Right cardiac atrium (tissue), 5 donors: ENCODE results near the gene CCDC85A. TPM values are rescaled to one million over a fixed set of nuclear protein-coding genes. Genes with fewer than 3 reads are reported as not detected.
A peak's percentile ranks its signal among the peaks of the same experiment; 100 is the strongest.

Experiments used
- ATAC-seq, 2 donors: fragments of 200-7000 bp; cut with Tn5 transposase; one replicate each; pipeline versions ENCODE4 v1.8.0 to v1.9.1; 2020; ENCODE audit warnings: moderate library complexity in 2 of 2, mild to moderate bottlenecking in 1 of 2
- DNase-seq, 3 donors: peaks; one replicate each; pipeline ENCODE4 v3.0.0-alpha.2; 2020
- H3K27ac ChIP-seq: one replicate; pipeline ENCODE4 v1.5.1; 2013; ENCODE audit warnings: mild to moderate bottlenecking, low read length, control low read depth, moderate library complexity
- H3K27me3 ChIP-seq: one replicate; pipeline ENCODE4 v1.6.1; 2013; ENCODE audit not compliant: control insufficient read depth, insufficient read depth
- H3K4me1 ChIP-seq: one replicate; pipeline ENCODE4 v1.6.1; 2013; ENCODE audit warnings: low read length; ENCODE audit not compliant: control insufficient read depth, insufficient read depth
- H3K4me3 ChIP-seq: one replicate; pipeline ENCODE4 v1.5.1; 2013; ENCODE audit warnings: low read length, control low read depth
- H3K9me3 ChIP-seq: one replicate; pipeline ENCODE4 v1.6.1; 2013; ENCODE audit warnings: low read length; ENCODE audit not compliant: control insufficient read depth
- WGBS: extraction: QIAGEN DNeasy Blood & Tissue Kit; methylation state at CpG from one replicate; pipeline ENCODE4 v1.1.7; 2013; 5-methylcytosine and 5-hydroxymethylcytosine counted together
- intact Hi-C, 4 donors: fragments of 100-400 bp; cut with DNase I; formaldehyde crosslinking; loops; one replicate each; pipeline versions ENCODE4 v1.11.0 to v1.14.0; 2022 to 2023
- polyA plus RNA-seq: library from polyadenylated mRNA; stranded (reverse); fragments of 200-250 nt; gene quantifications from one replicate; pipeline ENCODE4 v1.2.3, GENCODE V29; 2013
- total RNA-seq, 4 donors: library from RNA; stranded (reverse); fragmentation: NEBNext Ultra II Directional; extraction: Animal tissue kit (Norgen Biotek cat#: 25700); gene quantifications; one replicate each; pipeline ENCODE4 v1.2.1, GENCODE V29; 2021
- donor health status: healthy with polysubstance abuse.
- donor health status: DM: no; HTN: yes; CAD: no.
- donor health status: DM: no; HTN: no; CAD: no.
- donor health status: DM: no; HTN: yes; CAD: no; lungs with severe emphysema.
- donor health status: DM: yes; HTN: yes; CAD: no.

CCDC85A gene
- total and polyA plus RNA-seq, 5 donors, result 1.1 to 3.4 (median 1.9) TPM

DNA sequence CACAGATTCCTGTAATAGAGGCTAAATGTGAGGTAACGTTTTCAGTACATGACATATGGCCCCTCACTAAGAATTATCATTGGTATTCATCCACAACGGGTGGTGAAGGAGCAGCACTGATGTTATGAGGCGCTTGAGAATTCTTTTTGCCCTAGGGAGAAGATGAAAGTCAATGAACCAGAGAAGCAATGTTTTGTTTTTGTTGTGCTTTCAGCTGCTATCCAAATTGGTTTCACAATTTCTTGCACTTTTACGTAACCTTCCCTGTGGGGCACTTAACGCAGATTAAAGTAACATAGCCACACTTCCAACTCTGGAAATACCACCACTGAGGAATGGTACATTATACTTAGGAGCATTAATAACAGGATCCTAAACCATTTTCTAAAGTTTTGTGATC, 13.3 kb upstream of the CCDC85A start:
- no peaks in the 10 kb centered on the region for H3K9me3 ChIP-seq
- 62% methylated on average over 5 of the region's 5 CpGs for WGBS
- intact Hi-C loops, result no loop called here
- no peak for DNase-seq
- H3K4me1 ChIP-seq, result peaks cover 2% of the 10 kb centered on the region
- H3K27ac ChIP-seq, result no peak overlapping the region
- no peak overlapping the region for H3K4me3 ChIP-seq
- H3K27me3 ChIP-seq, result no peaks in the 10 kb centered on the region
- peak in 1 of 2 donors; percentile 56 for ATAC-seq

- DNase-seq, result no peak
- H3K9me3 ChIP-seq, result no peaks in the 10 kb centered on the region
- ATAC-seq, result no peak
- no peaks in the 10 kb centered on the region for H3K27me3 ChIP-seq
- no peak overlapping the region for H3K4me3 ChIP-seq
- no peak overlapping the region for H3K27ac ChIP-seq
- 43% methylated on average over 2 of the region's 2 CpGs for WGBS
- H3K4me1 ChIP-seq, result peaks cover 2% of the 10 kb centered on the region
- intact Hi-C loops, result no loop called here
Observed at GRCh38 chr2:56170988-56171387, 12.8 kb upstream of the CCDC85A start.

DNA sequence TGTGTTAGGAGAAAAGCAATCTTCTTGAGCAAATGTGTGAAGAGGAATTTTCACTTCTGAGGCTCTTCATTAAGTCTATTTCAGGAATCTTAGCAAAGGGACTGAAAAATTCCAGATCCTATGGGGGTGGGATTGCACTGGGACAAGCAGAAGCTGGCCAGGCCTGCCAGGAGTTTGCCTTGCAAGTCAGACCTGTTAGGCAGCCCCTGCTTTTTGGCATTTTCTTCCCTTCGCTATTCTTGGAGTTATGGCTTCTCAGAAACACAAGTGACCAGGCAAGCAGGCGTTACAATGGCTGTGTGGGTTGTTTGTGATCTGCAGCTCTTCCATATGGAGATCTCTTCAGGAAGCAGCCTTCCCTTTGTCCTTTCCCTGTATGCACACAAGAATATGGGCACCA, 8.0 kb upstream of the CCDC85A start:
- ATAC-seq (no peak), DNase-seq (no peak)
- intact Hi-C loops, result no loop called here
- WGBS, result 78% methylated on average over 2 of the region's 2 CpGs
- no peaks in the 10 kb centered on the region for H3K9me3 ChIP-seq
- H3K27ac ChIP-seq, result no peak overlapping the region
- H3K4me3 ChIP-seq, result no peak overlapping the region
- no peaks in the 10 kb centered on the region for H3K4me1 ChIP-seq
- H3K27me3 ChIP-seq, result no peaks in the 10 kb centered on the region

- intact Hi-C loops, result no loop called here
- Histone ChIP-seq H3K27me3 (no peaks in the 10 kb centered on the region), H3K4me1 (no peaks in the 10 kb centered on the region), H3K9me3 (no peaks in the 10 kb centered on the region), H3K27ac (no peak overlapping the region), H3K4me3 (no peak overlapping the region)
- WGBS, result 60% methylated on average over 4 of the region's 4 CpGs
- DNase-seq, result no peak
- ATAC-seq, result no peak
Observed at GRCh38 chr2:56177420-56178220, 6.2 kb upstream of the CCDC85A start.

DNA sequence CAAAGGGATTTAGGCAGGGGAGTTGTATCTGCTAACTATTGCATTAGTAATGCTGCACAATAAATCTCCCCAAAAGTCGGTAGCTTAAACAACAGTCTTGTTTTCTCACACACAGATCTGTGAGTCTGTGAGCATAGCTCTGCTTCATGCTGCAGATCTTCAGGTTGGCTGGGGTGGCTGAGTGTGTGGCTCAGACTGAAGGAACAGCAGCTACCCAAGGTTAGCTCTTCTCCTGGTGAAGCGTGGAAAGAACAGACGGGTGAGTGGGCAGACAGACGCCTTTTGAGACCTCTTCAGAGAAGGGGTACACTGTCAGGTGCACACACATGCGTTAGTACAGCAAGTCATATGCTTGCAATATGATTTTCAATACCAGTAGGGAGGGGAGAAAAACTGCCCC, 3.9 kb upstream of the CCDC85A start:
- Histone ChIP-seq H3K4me1 (no peaks in the 10 kb centered on the region), H3K27me3 (no peaks in the 10 kb centered on the region), H3K9me3 (no peaks in the 10 kb centered on the region), H3K4me3 (no peak overlapping the region), H3K27ac (no peak overlapping the region)
- no peak for DNase-seq
- intact Hi-C loops, result loop anchor here (5.0 to 10.0 kb wide), 4 partner anchors 567 to 1317 kb away; no protein-coding TSS in a partner anchor
- 81% methylated on average over 5 of the region's 5 CpGs for WGBS
- no peak for ATAC-seq

GRCh38 chr2:56182420-56182819, 1.4 kb upstream of the CCDC85A start:
- H3K27ac ChIP-seq, result no peak overlapping the region
- H3K4me3 ChIP-seq, result no peak overlapping the region
- ATAC-seq, result no peak
- intact Hi-C loops, result loop anchor here (5.0 to 10.0 kb wide), 4 partner anchors 565 to 1315 kb away; no protein-coding TSS in a partner anchor
- H3K9me3 ChIP-seq, result no peaks in the 10 kb centered on the region
- DNase-seq, result no peak
- no peaks in the 10 kb centered on the region for H3K4me1 ChIP-seq
- H3K27me3 ChIP-seq, result no peaks in the 10 kb centered on the region
- 95% methylated on average over 2 of the region's 2 CpGs for whole genome bisulfite sequencing

DNA sequence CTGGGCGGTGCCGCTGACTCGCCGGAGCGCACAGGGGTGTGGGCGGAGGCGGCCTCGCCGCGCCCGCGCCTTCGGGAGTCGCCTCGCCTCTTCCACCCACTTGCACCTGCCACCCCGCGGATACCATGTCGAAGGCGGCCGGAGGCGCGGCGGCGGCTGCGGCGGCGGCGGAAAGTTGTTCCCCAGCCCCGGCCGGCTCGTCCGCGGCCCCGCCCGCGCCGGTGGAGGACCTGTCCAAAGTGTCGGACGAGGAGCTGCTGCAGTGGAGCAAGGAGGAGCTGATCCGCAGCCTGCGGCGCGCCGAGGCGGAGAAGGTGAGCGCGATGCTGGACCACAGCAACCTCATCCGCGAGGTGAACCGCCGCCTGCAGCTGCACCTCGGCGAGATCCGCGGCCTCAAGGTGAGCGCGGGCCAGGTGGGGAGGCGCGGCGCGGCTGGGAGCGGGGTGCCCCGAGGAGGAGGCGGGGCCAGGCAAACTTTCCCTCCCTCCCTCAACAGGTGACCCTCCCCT, 766 bp downstream of the CCDC85A start:
- Histone ChIP-seq H3K27me3 (no peaks in the 10 kb centered on the region), H3K9me3 (no peaks in the 10 kb centered on the region), H3K27ac (no peak overlapping the region), H3K4me3 (peak overlapping the region; percentile 86), H3K4me1 (no peaks in the 10 kb centered on the region)
- intact Hi-C loops, result loop anchor here (5.0 to 10.0 kb wide), 4 partner anchors 563 to 1313 kb away; no protein-coding TSS in a partner anchor
- WGBS, result under 1% methylated on average over 64 of the region's 64 CpGs
- ATAC-seq (peak in 1 of 2 donors; percentile 2), DNase-seq (peak in 2 of 3 donors; percentile 52 to 62)

GRCh38 chr2:56185101-56185581, 1.4 kb downstream of the CCDC85A start:
- H3K4me3 ChIP-seq, result peak overlapping the region; percentile 86
- intact Hi-C loops, result loop anchor here in 2 of 4 donors (10.0 kb wide), 1 partner anchor 1310 kb away; no protein-coding TSS in a partner anchor
- H3K9me3 ChIP-seq, result no peaks in the 10 kb centered on the region
- WGBS, result under 1% methylated on average over 24 of the region's 24 CpGs
- ATAC-seq, result peak; percentile 66 to 73
- H3K27ac ChIP-seq, result peak overlapping the region; percentile 91
- peak; percentile 40 to 81 (median 66) for DNase-seq
- no peaks in the 10 kb centered on the region for H3K4me1 ChIP-seq
- no peaks in the 10 kb centered on the region for H3K27me3 ChIP-seq

GRCh38 chr2:56185582-56186046, 1.8 kb downstream of the CCDC85A start:
- H3K27me3 ChIP-seq, result no peaks in the 10 kb centered on the region
- H3K9me3 ChIP-seq, result no peaks in the 10 kb centered on the region
- intact Hi-C loops, result loop anchor here in 2 of 4 donors (10.0 kb wide), 1 partner anchor 1309 kb away; no protein-coding TSS in a partner anchor
- peak overlapping the region; percentile 91 for H3K27ac ChIP-seq
- peak overlapping the region; percentile 86 for H3K4me3 ChIP-seq
- H3K4me1 ChIP-seq, result no peaks in the 10 kb centered on the region
- 6% methylated on average over 11 of the region's 11 CpGs for WGBS
- ATAC-seq, result peak; percentile 71 to 86
- DNase-seq, result peak; percentile 64 to 80 (median 78)

DNA sequence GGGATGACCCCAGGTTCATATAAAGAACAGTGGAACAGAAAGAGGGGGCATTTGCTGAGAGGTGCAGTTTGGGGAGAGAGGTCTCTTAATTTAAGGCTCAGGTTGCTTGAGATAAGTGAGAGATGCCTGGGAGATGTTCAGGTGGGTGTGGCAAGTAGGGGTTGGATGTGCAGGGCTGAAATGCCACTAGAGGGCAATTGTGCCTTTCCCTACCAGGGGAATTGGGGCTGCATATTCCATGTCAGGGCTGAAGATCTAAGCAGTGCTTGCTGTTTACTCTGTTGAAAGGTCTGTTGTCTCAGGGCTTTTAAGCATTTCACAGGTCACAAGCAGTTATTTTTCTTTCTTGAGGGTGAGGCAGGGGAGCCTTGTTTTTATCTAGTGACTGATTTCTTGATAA, 7.8 kb downstream of the CCDC85A start:
- DNase-seq (no peak), ATAC-seq (peak; percentile 55 to 63)
- H3K9me3 ChIP-seq, result no peaks in the 10 kb centered on the region
- H3K27ac ChIP-seq, result no peak overlapping the region
- no peaks in the 10 kb centered on the region for H3K27me3 ChIP-seq
- intact Hi-C loops, result no loop called here
- no peaks in the 10 kb centered on the region for H3K4me1 ChIP-seq
- no peak overlapping the region for H3K4me3 ChIP-seq

DNA sequence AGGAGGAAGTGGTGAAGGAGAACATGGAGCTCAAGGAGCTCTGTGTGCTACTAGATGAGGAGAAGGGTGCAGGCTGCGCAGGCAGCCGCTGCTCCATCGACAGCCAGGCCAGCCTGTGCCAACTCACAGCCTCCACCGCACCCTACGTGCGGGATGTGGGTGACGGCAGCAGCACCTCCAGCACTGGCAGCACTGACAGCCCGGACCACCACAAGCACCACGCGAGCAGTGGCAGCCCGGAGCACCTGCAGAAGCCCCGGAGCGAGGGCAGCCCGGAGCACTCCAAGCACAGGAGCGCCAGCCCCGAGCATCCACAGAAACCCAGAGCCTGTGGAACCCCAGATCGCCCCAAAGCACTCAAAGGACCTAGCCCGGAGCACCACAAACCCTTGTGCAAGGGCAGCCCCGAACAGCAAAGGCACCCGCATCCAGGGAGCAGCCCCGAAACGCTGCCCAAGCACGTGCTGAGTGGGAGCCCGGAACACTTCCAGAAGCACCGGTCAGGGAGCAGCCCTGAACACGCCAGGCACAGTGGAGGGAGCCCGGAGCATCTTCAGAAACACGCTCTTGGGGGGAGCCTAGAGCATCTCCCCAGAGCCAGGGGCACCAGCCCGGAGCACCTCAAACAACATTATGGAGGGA, 9.0 kb downstream of the CCDC85A start:
- ATAC-seq (peak in 1 of 2 donors; percentile 26), DNase-seq (peak in 2 of 3 donors; percentile 37 to 42)
- intact Hi-C loops, result no loop called here
- H3K27me3 ChIP-seq, result no peaks in the 10 kb centered on the region
- H3K4me3 ChIP-seq, result no peak overlapping the region
- no peak overlapping the region for H3K27ac ChIP-seq
- no peaks in the 10 kb centered on the region for H3K9me3 ChIP-seq
- H3K4me1 ChIP-seq, result no peaks in the 10 kb centered on the region
- WGBS, result 93% methylated on average over 29 of the region's 29 CpGs
